ENCODE measurements around the gene KRTAP2-3. TPM values are rescaled to one million over a fixed set of nuclear protein-coding genes. Genes with fewer than 3 reads are reported as not detected.
A peak's percentile ranks its signal among the peaks of the same experiment; 100 is the strongest.
"Not testable (repeated sequence)": the region's sequence is repeated elsewhere in the genome, so short reads cannot be mapped to it uniquely, and the experiment has no call there.

The KRTAP2-3 gene
- total RNA-seq, 1 donor from 2014 or later = not detected

DNA sequence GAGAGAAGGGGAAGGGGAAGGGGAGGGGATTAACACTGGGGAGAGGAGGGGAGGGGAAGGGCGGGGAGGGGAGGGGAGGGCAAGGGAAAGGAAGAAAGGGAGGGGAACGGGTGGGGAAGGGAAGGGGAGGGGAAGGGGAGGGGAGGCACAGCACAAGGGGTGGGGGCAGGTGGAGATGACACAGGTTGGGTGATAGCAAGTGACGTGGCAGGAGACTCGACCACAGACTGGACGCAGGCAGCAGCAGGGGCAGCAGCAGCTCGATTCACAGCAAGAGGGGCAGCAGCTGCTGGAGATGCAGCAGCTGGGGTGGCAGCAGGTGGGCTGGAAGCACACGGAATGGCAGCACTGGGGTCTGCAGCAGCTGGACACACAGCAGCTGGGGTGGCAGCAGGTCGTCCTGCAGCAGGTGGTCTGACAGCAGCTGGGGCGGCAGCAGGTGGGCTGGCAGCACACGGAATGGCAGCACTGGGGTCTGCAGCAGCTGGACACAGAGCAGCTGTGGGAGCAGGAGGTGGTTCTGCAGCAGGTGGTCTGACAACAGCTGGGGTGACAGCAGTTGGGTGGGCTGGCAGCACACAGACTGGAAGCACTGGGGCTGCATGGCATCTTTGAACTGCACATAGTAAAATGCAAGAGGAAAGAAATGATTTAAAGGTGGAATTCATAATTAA, 41.8 kb upstream of the KRTAP2-3 start, which contains the start of gene KRTAP4-16:
Gene KRTAP4-16, minus strand, starts transcription at position 624 of the 674 bp plus-strand sequence. Its CDS starts 0 bp downstream, at position 624.
- Mint-ChIP-seq H3K27me3 (no peaks in the 10 kb centered on the region), H3K4me3 (no peak within 1 kb of the TSS), H3K9me3 (peaks cover 6% of the 10 kb centered on the region), H3K4me1 (ENCODE audit: unreplicated experiment) (peaks cover 14% of the 10 kb centered on the region), H3K36me3 (peaks cover 5% of the 10 kb centered on the region), H3K27ac (no peak within 1 kb of the TSS)
- no peak for DNase-seq (ENCODE audit: extremely low spot score, unreplicated experiment)
- TF ChIP-seq, protein P1, sequence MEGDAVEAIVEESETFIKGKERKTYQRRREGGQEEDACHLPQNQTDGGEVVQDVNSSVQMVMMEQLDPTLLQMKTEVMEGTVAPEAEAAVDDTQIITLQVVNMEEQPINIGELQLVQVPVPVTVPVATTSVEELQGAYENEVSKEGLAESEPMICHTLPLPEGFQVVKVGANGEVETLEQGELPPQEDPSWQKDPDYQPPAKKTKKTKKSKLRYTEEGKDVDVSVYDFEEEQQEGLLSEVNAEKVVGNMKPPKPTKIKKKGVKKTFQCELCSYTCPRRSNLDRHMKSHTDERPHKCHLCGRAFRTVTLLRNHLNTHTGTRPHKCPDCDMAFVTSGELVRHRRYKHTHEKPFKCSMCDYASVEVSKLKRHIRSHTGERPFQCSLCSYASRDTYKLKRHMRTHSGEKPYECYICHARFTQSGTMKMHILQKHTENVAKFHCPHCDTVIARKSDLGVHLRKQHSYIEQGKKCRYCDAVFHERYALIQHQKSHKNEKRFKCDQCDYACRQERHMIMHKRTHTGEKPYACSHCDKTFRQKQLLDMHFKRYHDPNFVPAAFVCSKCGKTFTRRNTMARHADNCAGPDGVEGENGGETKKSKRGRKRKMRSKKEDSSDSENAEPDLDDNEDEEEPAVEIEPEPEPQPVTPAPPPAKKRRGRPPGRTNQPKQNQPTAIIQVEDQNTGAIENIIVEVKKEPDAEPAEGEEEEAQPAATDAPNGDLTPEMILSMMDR (conservative IDR thresholded peaks at IDR 0.05) = no peak

DNA sequence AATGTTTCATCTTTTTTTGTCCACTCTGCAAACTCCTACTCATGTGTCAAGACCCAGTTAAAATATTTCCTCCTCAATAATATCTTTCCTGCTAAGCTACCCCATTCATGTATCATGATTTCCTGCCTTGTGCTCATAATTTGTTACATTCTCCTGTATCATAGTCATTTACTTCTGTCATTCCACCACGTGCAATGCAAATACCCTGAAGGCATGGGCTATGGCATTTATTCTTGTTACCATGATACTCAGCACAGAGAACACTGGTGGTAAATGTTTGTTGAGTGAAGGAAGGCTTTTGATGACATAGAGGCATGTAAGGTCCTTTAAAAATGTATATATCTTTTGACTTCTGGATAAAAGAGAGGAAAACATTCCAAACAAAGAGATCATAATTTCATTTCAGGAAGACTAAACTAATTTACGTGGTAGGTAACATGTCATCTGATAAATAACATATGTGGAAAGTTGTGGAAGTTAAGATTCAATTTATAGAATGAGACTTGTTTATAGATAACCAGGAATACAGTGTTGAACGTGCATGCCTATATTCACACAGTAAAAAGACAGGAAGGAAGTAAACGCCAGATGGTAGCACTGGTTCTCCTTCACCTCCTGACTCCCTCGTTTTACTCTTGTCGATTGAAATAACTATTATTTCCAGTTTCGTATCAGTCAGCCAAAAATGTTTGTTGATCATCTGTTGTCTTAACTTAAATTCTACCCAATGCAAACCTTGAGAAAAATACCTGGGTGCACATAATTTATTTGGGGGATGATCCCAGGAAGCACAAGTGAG, 40.0 kb upstream of the KRTAP2-3 start:
- H3K9me3 Mint-ChIP-seq = not testable (repeated sequence)

DNA sequence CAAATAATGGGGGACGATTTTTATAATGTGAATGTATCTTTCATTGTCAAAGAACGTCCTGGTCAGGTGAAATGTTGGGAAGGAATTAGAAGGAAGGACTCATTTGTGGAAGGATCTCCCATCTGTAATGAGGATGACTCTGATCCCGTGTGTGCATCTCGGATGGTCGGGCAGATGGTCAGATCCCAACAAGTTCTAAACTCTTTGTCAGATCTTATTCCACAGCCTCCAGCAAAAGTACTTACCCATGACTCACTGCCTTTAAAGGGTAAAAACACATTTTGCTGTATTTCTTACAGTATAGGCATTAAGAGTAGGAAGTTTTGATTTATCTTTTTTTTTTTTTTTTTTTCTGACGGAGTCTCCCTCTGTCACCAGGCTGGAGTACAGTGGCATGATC, 38.6 kb upstream of the KRTAP2-3 start:
- Mint-ChIP-seq H3K27ac (no peak overlapping the region), H3K27me3 (no peaks in the 10 kb centered on the region), H3K4me1 (ENCODE audit: unreplicated experiment) (peaks cover 10% of the 10 kb centered on the region), H3K36me3 (peaks cover 5% of the 10 kb centered on the region), H3K9me3 (peaks cover 6% of the 10 kb centered on the region), H3K4me3 (no peak overlapping the region)
- DNase-seq (ENCODE audit: extremely low spot score, unreplicated experiment) = no peak
- TF ChIP-seq, protein P1 (conservative IDR thresholded peaks at IDR 0.05) = no peak

More for the DNA sequence above, 40.0 kb upstream of the KRTAP2-3 start:
- Mint-ChIP-seq H3K4me3 (peak overlapping the region; percentile 46), H3K4me1 (ENCODE audit: unreplicated experiment) (peaks cover 13% of the 10 kb centered on the region), H3K27ac (peak overlapping the region; percentile 79)
- not testable (repeated sequence) for H3K36me3 Mint-ChIP-seq; DNase-seq (ENCODE audit: extremely low spot score, unreplicated experiment); H3K27me3 Mint-ChIP-seq

DNA sequence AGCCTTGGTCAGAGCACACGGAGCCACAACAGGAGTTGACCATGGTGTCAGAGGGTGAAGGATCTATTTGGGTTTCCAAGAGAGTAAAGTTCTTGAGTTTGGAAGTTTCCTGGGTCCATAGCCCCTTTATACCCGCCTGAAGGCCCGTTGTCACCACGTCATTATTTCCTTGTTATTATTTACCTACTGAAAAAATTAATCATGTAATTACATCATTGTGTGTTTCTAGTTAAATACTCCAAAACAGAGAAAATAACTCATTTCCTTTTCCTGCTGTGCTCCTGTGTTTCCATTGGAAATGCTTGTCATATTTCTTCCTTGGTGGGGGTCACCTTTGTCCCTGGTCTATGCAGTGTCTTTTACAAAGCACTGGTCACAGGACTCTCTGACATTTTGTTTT, 38.1 kb upstream of the KRTAP2-3 start, which contains the start of gene KRTAP4-8:
Gene KRTAP4-8, minus strand, starts transcription at position 101 of the 400 bp plus-strand sequence. Its CDS starts 58 bp downstream, at position 43.
- TF ChIP-seq, protein P1 (conservative IDR thresholded peaks at IDR 0.05) = no peak
- Mint-ChIP-seq H3K27ac (no peak within 1 kb of the TSS), H3K4me3 (no peak within 1 kb of the TSS), H3K9me3 (peaks cover 6% of the 10 kb centered on the region), H3K4me1 (ENCODE audit: unreplicated experiment) (peaks cover 10% of the 10 kb centered on the region), H3K27me3 (no peaks in the 10 kb centered on the region), H3K36me3 (peaks cover 5% of the 10 kb centered on the region)
- DNase-seq (ENCODE audit: extremely low spot score, unreplicated experiment) = no peak

DNA sequence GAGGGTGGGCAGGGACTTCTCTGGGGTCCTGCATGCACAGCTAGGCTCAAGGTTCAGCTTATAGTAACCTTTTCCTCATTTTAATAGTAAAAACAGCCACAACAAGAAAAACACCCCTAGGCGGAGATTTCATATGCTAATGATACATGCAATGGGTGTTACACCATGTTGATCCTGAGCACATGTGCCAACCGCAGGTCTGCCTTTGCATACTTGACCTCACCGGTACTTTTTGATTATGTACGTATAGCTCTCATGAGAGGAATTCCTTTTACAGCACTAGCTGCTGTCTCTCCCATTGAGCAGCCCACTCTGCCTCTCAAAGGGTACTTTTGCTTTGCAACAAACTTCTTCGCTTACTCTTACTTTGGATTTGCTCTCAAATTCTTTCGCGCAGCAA, 36.1 kb upstream of the KRTAP2-3 start:
- H3K27me3 Mint-ChIP-seq = no peaks in the 10 kb centered on the region
- no peak overlapping the region for H3K27ac Mint-ChIP-seq
- H3K36me3 Mint-ChIP-seq = peaks cover 5% of the 10 kb centered on the region
- H3K4me3 Mint-ChIP-seq = no peak overlapping the region
- TF ChIP-seq, protein P1 (conservative IDR thresholded peaks at IDR 0.05) = no peak
- H3K4me1 Mint-ChIP-seq (ENCODE audit: unreplicated experiment) = peaks cover 10% of the 10 kb centered on the region
- no peak for DNase-seq (ENCODE audit: extremely low spot score, unreplicated experiment)
- H3K9me3 Mint-ChIP-seq = peaks cover 6% of the 10 kb centered on the region

DNA sequence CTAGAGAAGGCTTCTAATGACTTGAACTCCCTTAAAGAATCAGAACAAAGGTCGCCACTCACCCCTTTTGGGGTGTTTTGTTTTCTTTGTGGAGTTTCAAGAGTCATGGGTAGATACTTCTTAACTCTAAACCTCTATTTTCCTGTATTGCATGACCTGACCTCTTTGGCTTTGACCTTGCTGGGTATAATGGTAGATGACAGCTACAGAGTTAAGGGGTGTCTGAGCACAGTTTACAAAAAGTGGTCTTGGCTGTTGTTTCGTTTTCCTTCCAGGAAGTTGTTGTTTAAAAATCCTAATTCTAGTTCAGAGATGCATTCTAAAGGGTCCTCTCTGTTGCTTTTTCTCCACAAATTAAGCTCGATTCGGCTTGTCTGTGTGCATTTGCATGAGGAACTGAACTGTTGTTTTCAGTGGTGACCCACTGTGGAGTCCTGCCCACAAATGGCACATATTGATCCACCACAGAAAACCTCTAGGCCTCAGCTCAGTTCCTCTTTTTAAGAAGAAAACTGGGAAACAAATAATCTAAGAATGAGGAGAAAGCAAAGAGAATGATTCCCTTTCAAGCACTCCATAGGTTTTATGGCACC, 28.9 kb upstream of the KRTAP2-3 start:
- DNase-seq (ENCODE audit: extremely low spot score, unreplicated experiment); H3K27me3 Mint-ChIP-seq; H3K4me1 Mint-ChIP-seq (ENCODE audit: unreplicated experiment); H3K27ac Mint-ChIP-seq; H3K36me3 Mint-ChIP-seq; H3K4me3 Mint-ChIP-seq; H3K9me3 Mint-ChIP-seq: not testable (repeated sequence)

DNA sequence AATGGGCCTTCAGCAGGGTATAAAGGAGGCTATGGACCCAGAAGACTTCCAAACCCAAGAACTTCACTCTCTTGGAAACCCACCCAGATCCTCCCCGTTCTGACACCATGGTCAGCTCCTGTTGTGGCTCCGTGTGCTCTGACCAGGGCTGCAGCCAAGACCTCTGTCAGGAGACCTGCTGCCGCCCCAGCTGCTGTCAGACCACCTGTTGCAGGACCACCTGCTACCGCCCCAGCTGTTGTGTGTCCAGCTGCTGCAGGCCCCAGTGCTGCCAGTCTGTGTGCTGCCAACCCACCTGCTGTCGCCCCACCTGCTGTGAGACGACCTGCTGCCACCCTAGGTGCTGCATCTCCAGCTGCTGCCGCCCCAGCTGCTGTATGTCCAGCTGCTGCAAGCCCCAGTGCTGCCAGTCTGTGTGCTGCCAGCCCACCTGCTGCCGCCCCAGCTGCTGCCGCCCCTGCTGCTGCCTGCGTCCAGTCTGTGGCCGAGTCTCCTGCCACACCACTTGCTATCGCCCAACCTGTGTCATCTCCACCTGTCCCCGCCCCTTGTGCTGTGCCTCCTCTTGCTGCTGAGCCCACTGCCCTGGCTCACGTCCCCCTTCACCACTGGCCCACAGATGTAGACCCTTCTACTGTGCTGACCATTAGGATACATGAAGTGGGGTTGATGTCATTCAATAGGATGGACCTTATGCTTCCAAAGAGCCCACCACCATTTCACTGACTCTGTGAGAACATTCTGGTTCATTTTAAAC, 24.4 kb upstream of the KRTAP2-3 start, which contains the start of gene KRTAP4-7:
Gene KRTAP4-7, plus strand, starts transcription at position 51 of the 757 bp plus-strand sequence. Its CDS starts 57 bp downstream, at position 108.
- H3K36me3 Mint-ChIP-seq; H3K9me3 Mint-ChIP-seq; H3K4me1 Mint-ChIP-seq (ENCODE audit: unreplicated experiment); H3K27me3 Mint-ChIP-seq; H3K4me3 Mint-ChIP-seq; H3K27ac Mint-ChIP-seq; DNase-seq (ENCODE audit: extremely low spot score, unreplicated experiment): not testable (repeated sequence)

DNA sequence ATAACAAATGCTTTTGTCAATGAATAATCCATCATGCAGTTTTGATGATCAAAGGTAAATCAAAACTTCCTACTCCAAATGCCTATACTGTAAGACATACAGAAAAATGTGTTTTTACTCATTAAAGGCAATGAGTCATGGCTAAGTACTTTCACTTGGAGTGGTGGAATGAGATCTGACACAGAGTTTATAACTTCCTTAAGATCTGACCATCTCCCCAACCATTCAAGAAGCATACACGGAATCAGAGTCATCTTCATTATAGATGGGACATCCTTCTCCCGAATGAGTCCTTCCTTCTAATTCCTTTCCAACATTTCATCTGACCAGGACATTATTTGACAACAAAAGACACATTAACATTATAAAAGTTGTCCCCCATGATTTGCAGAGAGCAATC, 23.5 kb upstream of the KRTAP2-3 start:
- not testable (repeated sequence) for H3K27ac Mint-ChIP-seq; H3K27me3 Mint-ChIP-seq; H3K36me3 Mint-ChIP-seq; H3K4me3 Mint-ChIP-seq; H3K4me1 Mint-ChIP-seq (ENCODE audit: unreplicated experiment); DNase-seq (ENCODE audit: extremely low spot score, unreplicated experiment); H3K9me3 Mint-ChIP-seq
